ENCODE results near the gene CT47B1.
"Not testable (repeated sequence)": the region's sequence is repeated elsewhere in the genome, so short reads cannot be mapped to it uniquely, and the experiment has no call there.

CT47B1 gene

GRCh38 chrX:120839491-120839890, 36.2 kb downstream of the CT47B1 start:
- Histone ChIP-seq H3K9me3 (ENCODE audit: insufficient read depth, low read depth, low read length) (no peaks in the 10 kb centered on the region), H3K36me3 (ENCODE audit: insufficient read depth, low read length) (no peaks in the 10 kb centered on the region), H3F3A (ENCODE audit: low read depth) (no peaks in the 10 kb centered on the region), H3K9ac (ENCODE audit: low read depth, low read length, poor library complexity, severe bottlenecking) (no peak overlapping the region), H2AFZ (ENCODE audit: low read length) (no peak overlapping the region), H3K27me3 (ENCODE audit: insufficient read depth, low read length, poor library complexity, severe bottlenecking) (no peaks in the 10 kb centered on the region), H3K4me2 (ENCODE audit: low read depth, low read length, poor library complexity, severe bottlenecking) (no peak overlapping the region), H3K4me3 (ENCODE audit: low read length, poor library complexity, severe bottlenecking) (no peak overlapping the region), H3K4me1 (ENCODE audit: insufficient read depth, low read length, poor library complexity, severe bottlenecking) (no peaks in the 10 kb centered on the region), H4K20me1 (ENCODE audit: insufficient read depth, low read length, poor library complexity, severe bottlenecking) (no peaks in the 10 kb centered on the region), H3K9me2 (replicated peaks; ENCODE audit: low read depth, low read length) (no peaks in the 10 kb centered on the region), H3K79me2 (ENCODE audit: insufficient read depth, low read length) (no peaks in the 10 kb centered on the region)
- TF ChIP-seq CTCF (conservative IDR thresholded peaks at IDR 0.05; ENCODE audit: low read length) (no peak), EZH2phosphoT487 (IDR thresholded peaks at IDR 0.05; ENCODE audit: borderline replicate concordance) (no peak)

GRCh38 chrX:120827213-120827612, 48.5 kb downstream of the CT47B1 start:
- not testable (repeated sequence) for H3K9me2 ChIP-seq (replicated peaks; ENCODE audit: low read depth, low read length); H3F3A ChIP-seq (ENCODE audit: low read depth); H3K4me2 ChIP-seq (ENCODE audit: low read depth, low read length, poor library complexity, severe bottlenecking); H4K20me1 ChIP-seq (ENCODE audit: insufficient read depth, low read length, poor library complexity, severe bottlenecking); H3K9ac ChIP-seq (ENCODE audit: low read depth, low read length, poor library complexity, severe bottlenecking); H3K4me1 ChIP-seq (ENCODE audit: insufficient read depth, low read length, poor library complexity, severe bottlenecking); H3K27me3 ChIP-seq (ENCODE audit: insufficient read depth, low read length, poor library complexity, severe bottlenecking); H3K79me2 ChIP-seq (ENCODE audit: insufficient read depth, low read length); H3K36me3 ChIP-seq (ENCODE audit: insufficient read depth, low read length); H2AFZ ChIP-seq (ENCODE audit: low read length); H3K9me3 ChIP-seq (ENCODE audit: insufficient read depth, low read depth, low read length); H3K4me3 ChIP-seq (ENCODE audit: low read length, poor library complexity, severe bottlenecking)

GRCh38 chrX:120825146-120825545, 50.5 kb downstream of the CT47B1 start:
- no peaks in the 10 kb centered on the region for H3K36me3 ChIP-seq (ENCODE audit: insufficient read depth, low read length)
- H3K27me3 ChIP-seq (ENCODE audit: insufficient read depth, low read length, poor library complexity, severe bottlenecking) = no peaks in the 10 kb centered on the region
- no peaks in the 10 kb centered on the region for H3K4me1 ChIP-seq (ENCODE audit: insufficient read depth, low read length, poor library complexity, severe bottlenecking)
- TF ChIP-seq EZH2phosphoT487 (IDR thresholded peaks at IDR 0.05; ENCODE audit: borderline replicate concordance) (no peak), CTCF (conservative IDR thresholded peaks at IDR 0.05; ENCODE audit: low read length) (no peak)
- no peaks in the 10 kb centered on the region for H3K9me2 ChIP-seq (replicated peaks; ENCODE audit: low read depth, low read length)
- H3K4me2 ChIP-seq (ENCODE audit: low read depth, low read length, poor library complexity, severe bottlenecking) = no peak overlapping the region
- no peak overlapping the region for H2AFZ ChIP-seq (ENCODE audit: low read length)
- H3K4me3 ChIP-seq (ENCODE audit: low read length, poor library complexity, severe bottlenecking) = no peak overlapping the region
- no peaks in the 10 kb centered on the region for H3F3A ChIP-seq (ENCODE audit: low read depth)
- no peaks in the 10 kb centered on the region for H4K20me1 ChIP-seq (ENCODE audit: insufficient read depth, low read length, poor library complexity, severe bottlenecking)
- H3K9ac ChIP-seq (ENCODE audit: low read depth, low read length, poor library complexity, severe bottlenecking) = no peak overlapping the region
- no peaks in the 10 kb centered on the region for H3K9me3 ChIP-seq (ENCODE audit: insufficient read depth, low read depth, low read length)
- H3K79me2 ChIP-seq (ENCODE audit: insufficient read depth, low read length) = no peaks in the 10 kb centered on the region

GRCh38 chrX:120824021-120824420, 51.6 kb downstream of the CT47B1 start:
- H3K27me3 ChIP-seq (ENCODE audit: insufficient read depth, low read length, poor library complexity, severe bottlenecking) = no peaks in the 10 kb centered on the region

More at GRCh38 chrX:120824021-120824420, 51.6 kb downstream of the CT47B1 start:
- H3K9ac ChIP-seq (ENCODE audit: low read depth, low read length, poor library complexity, severe bottlenecking) = no peak overlapping the region
- H3K4me1 ChIP-seq (ENCODE audit: insufficient read depth, low read length, poor library complexity, severe bottlenecking) = no peaks in the 10 kb centered on the region
- no peak overlapping the region for H3K4me3 ChIP-seq (ENCODE audit: low read length, poor library complexity, severe bottlenecking)
- H3K36me3 ChIP-seq (ENCODE audit: insufficient read depth, low read length) = no peaks in the 10 kb centered on the region
- no peaks in the 10 kb centered on the region for H3K9me3 ChIP-seq (ENCODE audit: insufficient read depth, low read depth, low read length)
- TF ChIP-seq EZH2phosphoT487 (IDR thresholded peaks at IDR 0.05; ENCODE audit: borderline replicate concordance) (no peak), CTCF (conservative IDR thresholded peaks at IDR 0.05; ENCODE audit: low read length) (no peak)
- H3K9me2 ChIP-seq (replicated peaks; ENCODE audit: low read depth, low read length) = no peaks in the 10 kb centered on the region
- H2AFZ ChIP-seq (ENCODE audit: low read length) = no peak overlapping the region
- no peaks in the 10 kb centered on the region for H4K20me1 ChIP-seq (ENCODE audit: insufficient read depth, low read length, poor library complexity, severe bottlenecking)
- H3K79me2 ChIP-seq (ENCODE audit: insufficient read depth, low read length) = no peaks in the 10 kb centered on the region
- H3F3A ChIP-seq (ENCODE audit: low read depth) = no peaks in the 10 kb centered on the region
- H3K4me2 ChIP-seq (ENCODE audit: low read depth, low read length, poor library complexity, severe bottlenecking) = no peak overlapping the region

Measured in Loucy (cell line).